ENCODE measurements around the gene GADD45G. TPM values are rescaled to one million over a fixed set of nuclear protein-coding genes. Genes with fewer than 3 reads are reported as not detected.

GADD45G gene
- total and polyA plus RNA-seq, 2 of the 8 experiments (the other 6 are each of a cell fraction or from before 2014, with no cell fraction given) = 7.0 to 11.4 TPM

DNA sequence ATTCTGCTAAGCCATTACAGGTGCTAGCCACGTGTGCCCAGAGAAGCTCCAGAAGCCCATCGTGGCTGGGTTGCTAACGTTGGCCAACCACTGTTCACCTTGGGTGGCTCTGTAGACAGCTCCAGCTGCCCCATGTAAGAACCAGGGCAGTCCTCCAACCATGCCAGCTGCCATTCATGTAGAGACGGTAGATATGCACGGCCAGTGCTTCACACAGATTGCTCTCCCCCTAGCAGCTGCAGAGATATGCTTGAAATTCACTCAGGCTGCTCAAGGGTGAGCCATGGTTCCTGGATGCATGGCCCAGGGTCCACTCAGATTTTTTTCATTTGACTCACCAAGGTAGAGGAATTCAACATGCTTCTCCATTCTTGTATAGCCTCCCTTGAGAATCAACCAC is 31.0 kb downstream of the GADD45G start (continued):
- TF ChIP-seq, protein P1, sequence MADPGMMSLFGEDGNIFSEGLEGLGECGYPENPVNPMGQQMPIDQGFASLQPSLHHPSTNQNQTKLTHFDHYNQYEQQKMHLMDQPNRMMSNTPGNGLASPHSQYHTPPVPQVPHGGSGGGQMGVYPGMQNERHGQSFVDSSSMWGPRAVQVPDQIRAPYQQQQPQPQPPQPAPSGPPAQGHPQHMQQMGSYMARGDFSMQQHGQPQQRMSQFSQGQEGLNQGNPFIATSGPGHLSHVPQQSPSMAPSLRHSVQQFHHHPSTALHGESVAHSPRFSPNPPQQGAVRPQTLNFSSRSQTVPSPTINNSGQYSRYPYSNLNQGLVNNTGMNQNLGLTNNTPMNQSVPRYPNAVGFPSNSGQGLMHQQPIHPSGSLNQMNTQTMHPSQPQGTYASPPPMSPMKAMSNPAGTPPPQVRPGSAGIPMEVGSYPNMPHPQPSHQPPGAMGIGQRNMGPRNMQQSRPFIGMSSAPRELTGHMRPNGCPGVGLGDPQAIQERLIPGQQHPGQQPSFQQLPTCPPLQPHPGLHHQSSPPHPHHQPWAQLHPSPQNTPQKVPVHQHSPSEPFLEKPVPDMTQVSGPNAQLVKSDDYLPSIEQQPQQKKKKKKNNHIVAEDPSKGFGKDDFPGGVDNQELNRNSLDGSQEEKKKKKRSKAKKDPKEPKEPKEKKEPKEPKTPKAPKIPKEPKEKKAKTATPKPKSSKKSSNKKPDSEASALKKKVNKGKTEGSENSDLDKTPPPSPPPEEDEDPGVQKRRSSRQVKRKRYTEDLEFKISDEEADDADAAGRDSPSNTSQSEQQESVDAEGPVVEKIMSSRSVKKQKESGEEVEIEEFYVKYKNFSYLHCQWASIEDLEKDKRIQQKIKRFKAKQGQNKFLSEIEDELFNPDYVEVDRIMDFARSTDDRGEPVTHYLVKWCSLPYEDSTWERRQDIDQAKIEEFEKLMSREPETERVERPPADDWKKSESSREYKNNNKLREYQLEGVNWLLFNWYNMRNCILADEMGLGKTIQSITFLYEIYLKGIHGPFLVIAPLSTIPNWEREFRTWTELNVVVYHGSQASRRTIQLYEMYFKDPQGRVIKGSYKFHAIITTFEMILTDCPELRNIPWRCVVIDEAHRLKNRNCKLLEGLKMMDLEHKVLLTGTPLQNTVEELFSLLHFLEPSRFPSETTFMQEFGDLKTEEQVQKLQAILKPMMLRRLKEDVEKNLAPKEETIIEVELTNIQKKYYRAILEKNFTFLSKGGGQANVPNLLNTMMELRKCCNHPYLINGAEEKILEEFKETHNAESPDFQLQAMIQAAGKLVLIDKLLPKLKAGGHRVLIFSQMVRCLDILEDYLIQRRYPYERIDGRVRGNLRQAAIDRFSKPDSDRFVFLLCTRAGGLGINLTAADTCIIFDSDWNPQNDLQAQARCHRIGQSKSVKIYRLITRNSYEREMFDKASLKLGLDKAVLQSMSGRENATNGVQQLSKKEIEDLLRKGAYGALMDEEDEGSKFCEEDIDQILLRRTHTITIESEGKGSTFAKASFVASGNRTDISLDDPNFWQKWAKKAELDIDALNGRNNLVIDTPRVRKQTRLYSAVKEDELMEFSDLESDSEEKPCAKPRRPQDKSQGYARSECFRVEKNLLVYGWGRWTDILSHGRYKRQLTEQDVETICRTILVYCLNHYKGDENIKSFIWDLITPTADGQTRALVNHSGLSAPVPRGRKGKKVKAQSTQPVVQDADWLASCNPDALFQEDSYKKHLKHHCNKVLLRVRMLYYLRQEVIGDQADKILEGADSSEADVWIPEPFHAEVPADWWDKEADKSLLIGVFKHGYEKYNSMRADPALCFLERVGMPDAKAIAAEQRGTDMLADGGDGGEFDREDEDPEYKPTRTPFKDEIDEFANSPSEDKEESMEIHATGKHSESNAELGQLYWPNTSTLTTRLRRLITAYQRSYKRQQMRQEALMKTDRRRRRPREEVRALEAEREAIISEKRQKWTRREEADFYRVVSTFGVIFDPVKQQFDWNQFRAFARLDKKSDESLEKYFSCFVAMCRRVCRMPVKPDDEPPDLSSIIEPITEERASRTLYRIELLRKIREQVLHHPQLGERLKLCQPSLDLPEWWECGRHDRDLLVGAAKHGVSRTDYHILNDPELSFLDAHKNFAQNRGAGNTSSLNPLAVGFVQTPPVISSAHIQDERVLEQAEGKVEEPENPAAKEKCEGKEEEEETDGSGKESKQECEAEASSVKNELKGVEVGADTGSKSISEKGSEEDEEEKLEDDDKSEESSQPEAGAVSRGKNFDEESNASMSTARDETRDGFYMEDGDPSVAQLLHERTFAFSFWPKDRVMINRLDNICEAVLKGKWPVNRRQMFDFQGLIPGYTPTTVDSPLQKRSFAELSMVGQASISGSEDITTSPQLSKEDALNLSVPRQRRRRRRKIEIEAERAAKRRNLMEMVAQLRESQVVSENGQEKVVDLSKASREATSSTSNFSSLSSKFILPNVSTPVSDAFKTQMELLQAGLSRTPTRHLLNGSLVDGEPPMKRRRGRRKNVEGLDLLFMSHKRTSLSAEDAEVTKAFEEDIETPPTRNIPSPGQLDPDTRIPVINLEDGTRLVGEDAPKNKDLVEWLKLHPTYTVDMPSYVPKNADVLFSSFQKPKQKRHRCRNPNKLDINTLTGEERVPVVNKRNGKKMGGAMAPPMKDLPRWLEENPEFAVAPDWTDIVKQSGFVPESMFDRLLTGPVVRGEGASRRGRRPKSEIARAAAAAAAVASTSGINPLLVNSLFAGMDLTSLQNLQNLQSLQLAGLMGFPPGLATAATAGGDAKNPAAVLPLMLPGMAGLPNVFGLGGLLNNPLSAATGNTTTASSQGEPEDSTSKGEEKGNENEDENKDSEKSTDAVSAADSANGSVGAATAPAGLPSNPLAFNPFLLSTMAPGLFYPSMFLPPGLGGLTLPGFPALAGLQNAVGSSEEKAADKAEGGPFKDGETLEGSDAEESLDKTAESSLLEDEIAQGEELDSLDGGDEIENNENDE (IDR thresholded peaks at IDR 0.05; ENCODE audit: insufficient replicate concordance, low read length) = no peak
- no peak for TF ChIP-seq GTF2F1 (IDR thresholded peaks at IDR 0.05; ENCODE audit: borderline replicate concordance, low read depth, low read length)
- no peak for TF ChIP-seq RXRA (IDR thresholded peaks at IDR 0.05; ENCODE audit: insufficient read depth, low read depth, low read length)
